ENCODE measurements around the gene DHX36.

The DHX36 gene

GRCh38 chr3:154275292-154275691 lies 49.0 kb downstream of the DHX36 start:
- H3K36me3 ChIP-seq (ENCODE audit: control insufficient read depth in 1 of 2, insufficient read depth in 2 of 2, low read length in 2 of 2), result peaks cover 15 to 18% of the 10 kb centered on the region in 2 experiments
- H2BK5ac ChIP-seq (ENCODE audit: low read depth, low read length, poor library complexity), result no peak overlapping the region
- no peaks in the 10 kb centered on the region for H3K79me2 ChIP-seq (ENCODE audit: control insufficient read depth, insufficient read depth, low read length, poor library complexity)
- H3K79me1 ChIP-seq (ENCODE audit: low read length), result no peaks in the 10 kb centered on the region
- H3K27me3 ChIP-seq (ENCODE audit: insufficient read depth, low read length), result no peaks in the 10 kb centered on the region
- no peak overlapping the region for H3K4me3 ChIP-seq (ENCODE audit: low read depth, low read length)
- no peak overlapping the region for H3K27ac ChIP-seq (ENCODE audit: low read depth, low read length)
- no peaks in the 10 kb centered on the region for H3K9me3 ChIP-seq (ENCODE audit: insufficient read depth, low read depth, low read length)
- no CpG with 5 or more reads among the region's 2 CpGs for WGBS (ENCODE audit: extremely low coverage, insufficient coverage, insufficient read length)
- no peak overlapping the region for H4K91ac ChIP-seq (ENCODE audit: low read depth, low read length)
- H2BK12ac ChIP-seq (ENCODE audit: low read length), result no peak overlapping the region
- H2BK120ac ChIP-seq (ENCODE audit: insufficient read depth, low read length, poor library complexity), result no peak overlapping the region
- H4K8ac ChIP-seq (ENCODE audit: low read depth, low read length), result no peak overlapping the region
- no peak overlapping the region for H3K9ac ChIP-seq (ENCODE audit: low read length)
- H2AFZ ChIP-seq (ENCODE audit: insufficient read depth, low read length, poor library complexity), result no peak overlapping the region
- H3K18ac ChIP-seq (ENCODE audit: low read length), result no peak overlapping the region
- H3K4ac ChIP-seq (ENCODE audit: low read depth, low read length), result no peak overlapping the region
- no peak overlapping the region for H3K23ac ChIP-seq (ENCODE audit: low read length)
- no peak for DNase-seq
- H3K14ac ChIP-seq (ENCODE audit: low read length), result no peak overlapping the region
- H4K12ac ChIP-seq (ENCODE audit: low read depth, low read length), result no peak overlapping the region
- H3K4me2 ChIP-seq (ENCODE audit: low read length), result no peak overlapping the region
- no peaks in the 10 kb centered on the region for H3K4me1 ChIP-seq (ENCODE audit: control insufficient read depth in 1 of 2, insufficient read depth in 2 of 2, low read length in 2 of 2)
- H2AK5ac ChIP-seq (ENCODE audit: low read length), result no peak overlapping the region

- no peaks in the 10 kb centered on the region for H3K27me3 ChIP-seq (ENCODE audit: insufficient read depth, low read length)
- H3K36me3 ChIP-seq (ENCODE audit: control insufficient read depth in 1 of 2, insufficient read depth in 2 of 2, low read length in 2 of 2), result peaks cover 17 to 20% of the 10 kb centered on the region in 2 experiments
- no peak overlapping the region for H2AK5ac ChIP-seq (ENCODE audit: low read length)
- H3K79me1 ChIP-seq (ENCODE audit: low read length), result no peaks in the 10 kb centered on the region
- no peaks in the 10 kb centered on the region for H3K79me2 ChIP-seq (ENCODE audit: control insufficient read depth, insufficient read depth, low read length, poor library complexity)
- H2BK5ac ChIP-seq (ENCODE audit: low read depth, low read length, poor library complexity), result no peak overlapping the region
- no CpG with 5 or more reads among the region's 2 CpGs for WGBS (ENCODE audit: extremely low coverage, insufficient coverage, insufficient read length)
- H3K18ac ChIP-seq (ENCODE audit: low read length), result no peak overlapping the region
- H3K9ac ChIP-seq (ENCODE audit: low read length), result no peak overlapping the region
- H3K4me3 ChIP-seq (ENCODE audit: low read depth, low read length), result no peak overlapping the region
- H3K4me1 ChIP-seq (ENCODE audit: control insufficient read depth in 1 of 2, insufficient read depth in 2 of 2, low read length in 2 of 2), result no peaks in the 10 kb centered on the region
- DNase-seq, result no peak
- no peak overlapping the region for H2BK120ac ChIP-seq (ENCODE audit: insufficient read depth, low read length, poor library complexity)
- no peak overlapping the region for H3K14ac ChIP-seq (ENCODE audit: low read length)
- H3K23ac ChIP-seq (ENCODE audit: low read length), result no peak overlapping the region
- no peak overlapping the region for H4K8ac ChIP-seq (ENCODE audit: low read depth, low read length)
- H3K9me3 ChIP-seq (ENCODE audit: insufficient read depth, low read depth, low read length), result no peaks in the 10 kb centered on the region
- H3K4me2 ChIP-seq (ENCODE audit: low read length), result no peak overlapping the region
- H4K12ac ChIP-seq (ENCODE audit: low read depth, low read length), result no peak overlapping the region
- H2AFZ ChIP-seq (ENCODE audit: insufficient read depth, low read length, poor library complexity), result no peak overlapping the region
- no peak overlapping the region for H3K4ac ChIP-seq (ENCODE audit: low read depth, low read length)
- H3K27ac ChIP-seq (ENCODE audit: low read depth, low read length), result no peak overlapping the region
- no peak overlapping the region for H2BK12ac ChIP-seq (ENCODE audit: low read length)
- no peak overlapping the region for H4K91ac ChIP-seq (ENCODE audit: low read depth, low read length)
Measured at GRCh38 chr3:154274348-154274747, 49.9 kb downstream of the DHX36 start.

- Histone ChIP-seq H3K79me2 (ENCODE audit: control insufficient read depth, insufficient read depth, low read length, poor library complexity) (no peaks in the 10 kb centered on the region), H3K9me3 (ENCODE audit: insufficient read depth, low read depth, low read length) (no peaks in the 10 kb centered on the region), H4K12ac (ENCODE audit: low read depth, low read length) (no peak overlapping the region), H3K27ac (ENCODE audit: low read depth, low read length) (no peak overlapping the region), H2BK12ac (ENCODE audit: low read length) (no peak overlapping the region), H2BK120ac (ENCODE audit: insufficient read depth, low read length, poor library complexity) (no peak overlapping the region), H3K4me1 (ENCODE audit: control insufficient read depth in 1 of 2, insufficient read depth in 2 of 2, low read length in 2 of 2) (no peaks in the 10 kb centered on the region), H4K91ac (ENCODE audit: low read depth, low read length) (no peak overlapping the region), H3K23ac (ENCODE audit: low read length) (no peak overlapping the region), H2AFZ (ENCODE audit: insufficient read depth, low read length, poor library complexity) (no peak overlapping the region), H3K4me2 (ENCODE audit: low read length) (no peak overlapping the region), H3K27me3 (ENCODE audit: insufficient read depth, low read length) (no peaks in the 10 kb centered on the region), H3K18ac (ENCODE audit: low read length) (no peak overlapping the region), H3K4ac (ENCODE audit: low read depth, low read length) (no peak overlapping the region), H3K4me3 (ENCODE audit: low read depth, low read length) (no peak overlapping the region), H2AK5ac (ENCODE audit: low read length) (no peak overlapping the region), H3K14ac (ENCODE audit: low read length) (no peak overlapping the region), H2BK5ac (ENCODE audit: low read depth, low read length, poor library complexity) (no peak overlapping the region), H4K8ac (ENCODE audit: low read depth, low read length) (no peak overlapping the region), H3K36me3 (ENCODE audit: control insufficient read depth in 1 of 2, insufficient read depth in 2 of 2, low read length in 2 of 2) (peaks cover 12 to 15% of the 10 kb centered on the region in 2 experiments), H3K9ac (ENCODE audit: low read length) (no peak overlapping the region), H3K79me1 (ENCODE audit: low read length) (no peaks in the 10 kb centered on the region)
- DNase-seq, result peak in 1 of 2 donors; percentile 23
- WGBS (ENCODE audit: extremely low coverage, insufficient coverage, insufficient read length), result no CpG with 5 or more reads among the region's 2 CpGs
Measured at GRCh38 chr3:154273381-154273780, 50.9 kb downstream of the DHX36 start.

GRCh38 chr3:154254527-154254926 lies 69.8 kb downstream of the DHX36 start:
- Histone ChIP-seq H2BK120ac (ENCODE audit: insufficient read depth, low read length, poor library complexity) (no peak overlapping the region), H2BK12ac (ENCODE audit: low read length) (no peak overlapping the region), H3K36me3 (ENCODE audit: control insufficient read depth in 1 of 2, insufficient read depth in 2 of 2, low read length in 2 of 2) (peaks cover 11 to 28% of the 10 kb centered on the region in 2 experiments), H4K91ac (ENCODE audit: low read depth, low read length) (no peak overlapping the region), H3K4me3 (ENCODE audit: low read depth, low read length) (peak overlapping the region; percentile 10), H3K4me1 (ENCODE audit: control insufficient read depth in 1 of 2, insufficient read depth in 2 of 2, low read length in 2 of 2) (no peaks in the 10 kb centered on the region), H3K79me1 (ENCODE audit: low read length) (no peaks in the 10 kb centered on the region), H2AFZ (ENCODE audit: insufficient read depth, low read length, poor library complexity) (no peak overlapping the region), H3K9me3 (ENCODE audit: insufficient read depth, low read depth, low read length) (no peaks in the 10 kb centered on the region), H2AK5ac (ENCODE audit: low read length) (no peak overlapping the region), H4K8ac (ENCODE audit: low read depth, low read length) (no peak overlapping the region), H3K23ac (ENCODE audit: low read length) (no peak overlapping the region), H3K18ac (ENCODE audit: low read length) (no peak overlapping the region), H3K9ac (ENCODE audit: low read length) (no peak overlapping the region), H3K4ac (ENCODE audit: low read depth, low read length) (no peak overlapping the region), H2BK5ac (ENCODE audit: low read depth, low read length, poor library complexity) (no peak overlapping the region), H3K4me2 (ENCODE audit: low read length) (no peak overlapping the region), H3K27me3 (ENCODE audit: insufficient read depth, low read length) (no peaks in the 10 kb centered on the region), H3K79me2 (ENCODE audit: control insufficient read depth, insufficient read depth, low read length, poor library complexity) (no peaks in the 10 kb centered on the region), H3K27ac (ENCODE audit: low read depth, low read length) (no peak overlapping the region), H3K14ac (ENCODE audit: low read length) (no peak overlapping the region), H4K12ac (ENCODE audit: low read depth, low read length) (no peak overlapping the region)
- DNase-seq, result no peak
- WGBS (ENCODE audit: extremely low coverage, insufficient coverage, insufficient read length), result no CpG with 5 or more reads among the region's 8 CpGs

Measured in trophoblast cell (in vitro differentiated cells and primary cell).